ENCODE data around the gene POLL. TPM values are rescaled to one million over a fixed set of nuclear protein-coding genes. Genes with fewer than 3 reads are reported as not detected.

Gene POLL
- total and polyA plus RNA-seq, 2 of the 4 experiments (the other 2 are of a cell fraction), result 6.3 to 23.7 TPM

DNA sequence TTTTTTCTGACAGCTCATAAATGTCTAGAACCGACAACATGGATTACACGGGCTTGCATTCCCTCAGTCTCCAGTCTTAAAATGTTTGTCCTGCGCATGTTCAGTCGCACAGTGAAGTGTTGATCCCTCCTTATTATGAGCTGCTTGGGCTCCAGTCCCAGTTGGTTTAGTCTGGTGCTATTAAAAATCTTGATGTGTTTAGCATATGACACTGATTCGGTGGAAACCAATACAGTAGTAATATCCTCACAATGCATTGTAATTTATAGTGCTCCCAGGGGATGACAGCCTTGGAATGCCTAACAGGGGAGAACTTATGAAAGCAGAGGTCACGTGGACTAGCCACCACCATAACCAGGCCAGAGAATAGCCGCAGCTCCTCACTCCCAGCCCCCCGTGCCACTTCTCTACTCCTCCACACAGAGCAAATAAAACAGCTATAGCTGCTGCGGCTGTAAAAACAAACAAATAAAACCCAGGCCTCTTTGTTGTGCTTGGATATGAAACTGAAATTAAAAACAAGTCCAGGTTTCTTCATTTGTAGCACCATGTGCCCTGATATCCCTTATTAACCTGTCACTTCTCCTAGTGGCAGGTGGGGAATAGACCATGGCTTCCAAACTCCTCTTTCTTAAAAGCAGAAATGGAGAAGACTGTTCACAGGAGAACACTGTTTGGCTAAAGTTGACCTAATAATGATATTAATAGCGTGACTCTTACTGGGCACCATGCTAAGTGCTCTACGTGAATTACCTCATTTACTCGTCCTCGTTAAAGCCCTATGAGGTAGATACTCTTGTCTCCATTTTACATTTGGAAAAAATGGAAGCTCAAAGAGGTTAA lies 7.8 kb upstream of the POLL start:
- no peak overlapping the region for H3K18ac ChIP-seq (ENCODE audit: low read depth, low read length)
- H3K4me3 ChIP-seq (ENCODE audit: insufficient read depth, low read depth, low read length), result no peak overlapping the region
- no peaks in the 10 kb centered on the region for H3K27me3 ChIP-seq (ENCODE audit: control insufficient read depth, insufficient read depth, low read length)
- H4K5ac ChIP-seq (ENCODE audit: low read depth, low read length), result no peak overlapping the region
- no peak overlapping the region for H3K23ac ChIP-seq (ENCODE audit: low read depth, low read length)
- in situ Hi-C loops (cut with MboI; ENCODE audit: low sequenced_read_pairs) (no loop called here), intact Hi-C loops (cut with micrococcal nuclease) (no loop called here), dilution Hi-C loops (cut with HindIII; ENCODE audit: low sequenced_read_pairs, unreplicated experiment) (no loop called here)
- H3K9me1 ChIP-seq (ENCODE audit: insufficient read depth, low read length), result no peaks in the 10 kb centered on the region
- no peaks in the 10 kb centered on the region for H3K9me3 ChIP-seq (ENCODE audit: control insufficient read depth, insufficient read depth, low read length)
- ATAC-seq (ENCODE audit: low read depth) (no peak), DNase-seq (no peak)
- H3K4ac ChIP-seq (ENCODE audit: low read depth, low read length), result no peak overlapping the region
- H2BK20ac ChIP-seq (ENCODE audit: low read depth, low read length), result no peak overlapping the region
- H2AK5ac ChIP-seq (ENCODE audit: low read depth, low read length), result no peak overlapping the region
- no peak overlapping the region for H3K4me2 ChIP-seq (ENCODE audit: low read depth, low read length)
- no peaks in the 10 kb centered on the region for H4K20me1 ChIP-seq (ENCODE audit: insufficient read depth, low read length)
- no peaks in the 10 kb centered on the region; the same call in 1 of the 2 replicates for H3K36me3 ChIP-seq (ENCODE audit: control insufficient read depth, insufficient read depth, low read length)
- no peak overlapping the region for H3K9ac ChIP-seq (ENCODE audit: low read depth, low read length)
- no peaks in the 10 kb centered on the region for H3K4me1 ChIP-seq (ENCODE audit: control insufficient read depth, insufficient read depth, low read length)
- BruUV-seq (replicated peaks), result no TSS peak
- H3K79me1 ChIP-seq (ENCODE audit: low read depth in 1 of 2, low read length in 2 of 2), result peaks cover 0 to 3% of the 10 kb centered on the region in 2 experiments; a peak in 1 of 4 replicates
- H2AFZ ChIP-seq (replicated peaks; ENCODE audit: low read length, poor library complexity), result no peak overlapping the region
- no CpG with 5 or more reads among the region's 13 CpGs for WGBS, 2 experiments (ENCODE audit: extremely low coverage in 2 of 2, insufficient read length in 1 of 2)
- H2AK9ac ChIP-seq (replicated peaks; ENCODE audit: low read depth, low read length, poor library complexity), result no peak overlapping the region
- no peak overlapping the region for H4K91ac ChIP-seq (ENCODE audit: insufficient read depth, low read depth, low read length)
- no peak overlapping the region for H3K14ac ChIP-seq (replicated peaks; ENCODE audit: low read depth, low read length)
- H2BK120ac ChIP-seq (ENCODE audit: low read depth, low read length), result no peak overlapping the region
- no peak overlapping the region for H4K8ac ChIP-seq (ENCODE audit: low read depth in 2 of 2, low read length in 2 of 2)
- TF ChIP-seq BHLHE40 (IDR thresholded peaks at IDR 0.05; ENCODE audit: low read depth, low read length), result no peak
- no peak for TF ChIP-seq MAFK (IDR thresholded peaks at IDR 0.05; ENCODE audit: low read depth, low read length)
- TF ChIP-seq USF2 (IDR thresholded peaks at IDR 0.05; ENCODE audit: low read depth, low read length), result no peak
- TF ChIP-seq, protein P1, sequence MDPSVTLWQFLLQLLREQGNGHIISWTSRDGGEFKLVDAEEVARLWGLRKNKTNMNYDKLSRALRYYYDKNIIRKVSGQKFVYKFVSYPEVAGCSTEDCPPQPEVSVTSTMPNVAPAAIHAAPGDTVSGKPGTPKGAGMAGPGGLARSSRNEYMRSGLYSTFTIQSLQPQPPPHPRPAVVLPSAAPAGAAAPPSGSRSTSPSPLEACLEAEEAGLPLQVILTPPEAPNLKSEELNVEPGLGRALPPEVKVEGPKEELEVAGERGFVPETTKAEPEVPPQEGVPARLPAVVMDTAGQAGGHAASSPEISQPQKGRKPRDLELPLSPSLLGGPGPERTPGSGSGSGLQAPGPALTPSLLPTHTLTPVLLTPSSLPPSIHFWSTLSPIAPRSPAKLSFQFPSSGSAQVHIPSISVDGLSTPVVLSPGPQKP (IDR thresholded peaks at IDR 0.05; ENCODE audit: borderline replicate concordance, low read depth, low read length), result no peak
- TF ChIP-seq RCOR1 (IDR thresholded peaks at IDR 0.05; ENCODE audit: insufficient replicate concordance, low read length), result no peak
- TF ChIP-seq MXI1 (IDR thresholded peaks at IDR 0.05; ENCODE audit: borderline replicate concordance, low read depth, low read length), result no peak
- no peak overlapping the region for H3K56ac ChIP-seq (ENCODE audit: extremely low read depth, insufficient read depth, low read length)
- no peak overlapping the region for H3K27ac ChIP-seq (ENCODE audit: insufficient read depth, low read length)
- H2BK15ac ChIP-seq (ENCODE audit: low read depth, low read length), result no peak overlapping the region
- ChIA-PET CTCF (no interaction called here), POLR2A (ENCODE audit: unreplicated experiment) (no interaction called here)
- no peak overlapping the region for H2BK5ac ChIP-seq (ENCODE audit: low read depth, low read length, poor library complexity, severe bottlenecking)

All from IMR-90 (cell line).